MM.1S (cell line): Measurements from ENCODE around the gene PTP4A2.
"Not testable (repeated sequence)": the region's sequence is repeated elsewhere in the genome, so short reads cannot be mapped to it uniquely, and the experiment has no call there.

Experiments
- DNase-seq: peaks from one replicate; pipeline ENCODE4 v3.0.0-alpha.2; 2015
- H2AFZ ChIP-seq: fragments of 300-600 bp; sonication (generic); 2 replicates; pipeline ENCODE4 v1.6.0; 2016; ENCODE audit warnings: antibody characterized with exemption, low read length
- H3F3A ChIP-seq: fragments of 300-600 bp; sonication (generic); 2 replicates; pipeline ENCODE4 v1.6.1; 2016; ENCODE audit warnings: mild to moderate bottlenecking, antibody characterized with exemption, low read length, moderate library complexity, mixed read lengths; ENCODE audit not compliant: insufficient read depth
- H3K27ac ChIP-seq: fragments of 300-600 bp; sonication (generic); 2 replicates; pipeline ENCODE4 v1.5.1; 2016; ENCODE audit warnings: mild to moderate bottlenecking, low read length
- H3K27me3 ChIP-seq: fragments of 300-600 bp; sonication (generic); replicated peaks from 2 replicates; pipeline ENCODE4 v1.6.0; 2016; ENCODE audit warnings: low read length; ENCODE audit not compliant: insufficient read depth
- H3K36me3 ChIP-seq: fragments of 300-600 bp; sonication (generic); replicated peaks from 2 replicates; pipeline ENCODE4 v1.6.1; 2016; ENCODE audit warnings: mild to moderate bottlenecking, low read length, mixed read lengths; ENCODE audit not compliant: insufficient read depth
- H3K4me1 ChIP-seq: fragments of 300-600 bp; sonication (generic); 2 replicates; pipeline ENCODE4 v1.6.1; 2016; ENCODE audit warnings: low read length, mixed read lengths
- H3K4me2 ChIP-seq: fragments of 300-600 bp; sonication (generic); 2 replicates; pipeline ENCODE4 v1.6.0; 2016; ENCODE audit warnings: low read depth, low read length
- H3K4me3 ChIP-seq: fragments of 300-600 bp; sonication (generic); 2 replicates; pipeline ENCODE4 v1.5.1; 2016; ENCODE audit warnings: low read length, mixed read lengths
- H3K79me2 ChIP-seq: fragments of 300-600 bp; sonication (generic); 2 replicates; pipeline ENCODE4 v1.6.1; 2016; ENCODE audit warnings: mixed run types, low read length, mixed read lengths
- H3K9ac ChIP-seq: fragments of 300-600 bp; sonication (generic); 2 replicates; pipeline ENCODE4 v1.6.1; 2016; ENCODE audit warnings: low read length, mixed read lengths
- H3K9me2 ChIP-seq: fragments of 300-600 bp; sonication (generic); replicated peaks from 2 replicates; pipeline ENCODE4 v1.6.1; 2016; ENCODE audit warnings: mild to moderate bottlenecking, low read length, mixed read lengths; ENCODE audit not compliant: insufficient read depth
- H3K9me3 ChIP-seq: fragments of 300-600 bp; sonication (generic); replicated peaks from 2 replicates; pipeline ENCODE4 v1.6.1; 2016; ENCODE audit warnings: mild to moderate bottlenecking, low read length, mixed read lengths; ENCODE audit not compliant: insufficient read depth
- H4K20me1 ChIP-seq: fragments of 300-600 bp; sonication (generic); 2 replicates; pipeline ENCODE4 v1.6.1; 2016; ENCODE audit warnings: mild to moderate bottlenecking, low read length, moderate library complexity, mixed read lengths; ENCODE audit not compliant: insufficient read depth
- EZH2 ChIP-seq: fragments of 300-600 bp; sonication (generic); optimal IDR thresholded peaks from 2 replicates; pipeline ENCODE3; 2017; ENCODE audit warnings: low read depth, mild to moderate bottlenecking, antibody characterized with exemption, low read length, mixed read lengths
- EZH2phosphoT487 ChIP-seq: fragments of 300-600 bp; sonication (generic); IDR thresholded peaks from 2 replicates; pipeline ENCODE4 v1.6.1; 2018; ENCODE audit warnings: antibody characterized with exemption, low read length
- TF ChIP-seq, protein P1 (sequence below): fragments of 300-600 bp; sonication (generic); IDR thresholded peaks from 2 replicates; pipeline ENCODE4 v1.5.1; 2016; ENCODE audit warnings: antibody characterized with exemption, low read length, mixed read lengths

Gene PTP4A2

DNA sequence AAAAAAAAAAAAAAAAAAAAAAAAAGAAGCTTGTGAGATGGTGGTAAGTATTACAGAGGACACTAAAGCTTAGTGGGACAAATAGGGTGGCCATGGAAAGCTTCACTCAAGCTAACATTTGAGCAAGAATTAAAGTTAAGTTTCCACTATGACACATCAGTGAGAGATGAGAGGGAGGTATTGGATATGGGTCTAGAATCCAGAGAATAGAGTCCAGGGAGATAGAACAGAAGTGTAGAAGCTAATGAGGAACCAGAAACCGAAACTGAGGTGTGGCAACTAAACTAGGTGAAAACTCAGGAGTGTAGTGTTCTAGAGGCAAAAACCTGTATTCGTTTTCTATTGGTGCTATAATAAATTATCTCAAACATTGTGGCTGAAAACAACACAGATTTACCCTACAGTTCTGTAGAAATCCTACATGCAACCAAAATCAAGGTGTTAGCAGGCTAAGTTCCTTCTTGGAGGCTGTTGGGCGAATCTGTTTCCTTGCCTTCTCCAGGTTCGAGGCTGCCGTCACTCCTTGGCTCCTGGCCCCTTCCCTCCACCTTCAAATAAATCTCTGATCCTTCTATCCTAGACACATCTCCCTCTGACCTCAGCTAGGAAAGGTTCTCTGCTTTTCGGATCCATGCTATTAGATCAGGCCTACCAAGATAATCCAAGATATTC is 36.2 kb downstream of the PTP4A2 start:
- Histone ChIP-seq H3K79me2 (no peaks in the 10 kb centered on the region), H3K27me3 (no peaks in the 10 kb centered on the region), H3K4me1 (peaks cover 10% of the 10 kb centered on the region), H3K4me3 (no peak overlapping the region), H3K4me2 (peak overlapping the region; percentile 8; the same call in 1 of the 2 replicates), H2AFZ (no peak overlapping the region), H3F3A (peaks cover 9% of the 10 kb centered on the region), H3K9me2 (no peaks in the 10 kb centered on the region), H3K36me3 (peaks cover 2% of the 10 kb centered on the region; the same call in 1 of the 2 replicates), H4K20me1 (no peaks in the 10 kb centered on the region), H3K9me3 (no peaks in the 10 kb centered on the region), H3K27ac (peak overlapping the region; percentile 1; the same call in 1 of the 2 replicates), H3K9ac (no peak overlapping the region)
- TF ChIP-seq, protein P1, sequence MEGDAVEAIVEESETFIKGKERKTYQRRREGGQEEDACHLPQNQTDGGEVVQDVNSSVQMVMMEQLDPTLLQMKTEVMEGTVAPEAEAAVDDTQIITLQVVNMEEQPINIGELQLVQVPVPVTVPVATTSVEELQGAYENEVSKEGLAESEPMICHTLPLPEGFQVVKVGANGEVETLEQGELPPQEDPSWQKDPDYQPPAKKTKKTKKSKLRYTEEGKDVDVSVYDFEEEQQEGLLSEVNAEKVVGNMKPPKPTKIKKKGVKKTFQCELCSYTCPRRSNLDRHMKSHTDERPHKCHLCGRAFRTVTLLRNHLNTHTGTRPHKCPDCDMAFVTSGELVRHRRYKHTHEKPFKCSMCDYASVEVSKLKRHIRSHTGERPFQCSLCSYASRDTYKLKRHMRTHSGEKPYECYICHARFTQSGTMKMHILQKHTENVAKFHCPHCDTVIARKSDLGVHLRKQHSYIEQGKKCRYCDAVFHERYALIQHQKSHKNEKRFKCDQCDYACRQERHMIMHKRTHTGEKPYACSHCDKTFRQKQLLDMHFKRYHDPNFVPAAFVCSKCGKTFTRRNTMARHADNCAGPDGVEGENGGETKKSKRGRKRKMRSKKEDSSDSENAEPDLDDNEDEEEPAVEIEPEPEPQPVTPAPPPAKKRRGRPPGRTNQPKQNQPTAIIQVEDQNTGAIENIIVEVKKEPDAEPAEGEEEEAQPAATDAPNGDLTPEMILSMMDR: no peak
- TF ChIP-seq EZH2: no peak
- no peak for TF ChIP-seq EZH2phosphoT487
- DNase-seq: peak; percentile 43

DNA sequence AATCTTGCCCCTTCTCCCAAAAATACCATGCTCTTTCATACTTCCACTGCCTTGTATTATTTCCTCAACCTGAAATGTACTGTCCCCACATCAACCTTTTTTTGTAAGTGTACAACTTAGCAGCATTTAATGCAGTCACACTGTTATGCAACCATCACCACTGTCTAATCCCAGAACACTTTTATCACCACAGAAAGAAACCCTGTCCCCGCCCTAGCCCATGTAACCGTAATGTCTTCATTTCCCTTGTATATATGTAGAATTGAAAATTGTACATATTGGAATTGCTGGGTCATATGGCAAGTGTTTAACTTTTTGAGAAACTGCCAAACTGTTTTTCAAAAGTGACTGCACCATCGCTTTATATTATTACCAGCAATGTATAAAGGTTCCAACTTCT is 37.4 kb downstream of the PTP4A2 start:
- H3K4me3 ChIP-seq: no peak overlapping the region
- no peaks in the 10 kb centered on the region for H3K9me3 ChIP-seq
- no peaks in the 10 kb centered on the region for H3K79me2 ChIP-seq
- H3K36me3 ChIP-seq: no peaks in the 10 kb centered on the region; the same call in 1 of the 2 replicates
- no peaks in the 10 kb centered on the region for H3K27me3 ChIP-seq
- H3K9me2 ChIP-seq: no peaks in the 10 kb centered on the region
- DNase-seq: no peak
- H4K20me1 ChIP-seq: no peaks in the 10 kb centered on the region
- H3F3A ChIP-seq: peaks cover 9% of the 10 kb centered on the region
- H3K4me2 ChIP-seq: no peak overlapping the region
- no peak overlapping the region for H3K9ac ChIP-seq
- H3K4me1 ChIP-seq: peaks cover 10% of the 10 kb centered on the region
- H2AFZ ChIP-seq: no peak overlapping the region
- no peak for TF ChIP-seq EZH2phosphoT487
- no peak for TF ChIP-seq EZH2
- TF ChIP-seq, protein P1: no peak
- H3K27ac ChIP-seq: no peak overlapping the region

DNA sequence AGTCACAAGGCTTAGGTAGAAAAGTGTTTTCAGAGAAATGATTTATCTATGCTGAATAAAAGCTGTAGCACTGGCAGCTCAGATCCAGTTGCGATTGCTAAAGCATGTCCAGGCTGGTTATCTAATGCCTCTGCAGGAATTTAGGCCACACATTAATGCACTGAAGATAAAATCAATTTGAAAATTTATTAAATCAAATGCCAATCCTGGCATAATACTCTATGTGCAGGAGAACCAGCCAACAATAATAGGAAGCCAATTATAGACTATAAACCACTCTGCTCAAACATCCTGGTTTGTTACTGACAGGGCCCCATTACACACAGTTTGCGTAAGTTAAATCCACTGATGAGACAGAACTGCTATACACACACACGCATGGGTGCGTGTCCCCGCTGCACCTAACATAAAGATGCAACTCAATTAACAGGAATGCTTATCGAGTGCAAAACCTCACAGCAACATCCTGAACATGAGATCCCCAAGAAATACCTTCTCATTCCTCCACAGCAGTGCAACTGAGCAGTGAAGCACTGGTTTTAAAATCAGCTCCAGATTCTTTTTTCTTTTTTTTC is 40.6 kb downstream of the PTP4A2 start:
- H3K4me3 ChIP-seq: no peak overlapping the region
- no peak overlapping the region for H3K4me2 ChIP-seq
- DNase-seq: no peak

DNA sequence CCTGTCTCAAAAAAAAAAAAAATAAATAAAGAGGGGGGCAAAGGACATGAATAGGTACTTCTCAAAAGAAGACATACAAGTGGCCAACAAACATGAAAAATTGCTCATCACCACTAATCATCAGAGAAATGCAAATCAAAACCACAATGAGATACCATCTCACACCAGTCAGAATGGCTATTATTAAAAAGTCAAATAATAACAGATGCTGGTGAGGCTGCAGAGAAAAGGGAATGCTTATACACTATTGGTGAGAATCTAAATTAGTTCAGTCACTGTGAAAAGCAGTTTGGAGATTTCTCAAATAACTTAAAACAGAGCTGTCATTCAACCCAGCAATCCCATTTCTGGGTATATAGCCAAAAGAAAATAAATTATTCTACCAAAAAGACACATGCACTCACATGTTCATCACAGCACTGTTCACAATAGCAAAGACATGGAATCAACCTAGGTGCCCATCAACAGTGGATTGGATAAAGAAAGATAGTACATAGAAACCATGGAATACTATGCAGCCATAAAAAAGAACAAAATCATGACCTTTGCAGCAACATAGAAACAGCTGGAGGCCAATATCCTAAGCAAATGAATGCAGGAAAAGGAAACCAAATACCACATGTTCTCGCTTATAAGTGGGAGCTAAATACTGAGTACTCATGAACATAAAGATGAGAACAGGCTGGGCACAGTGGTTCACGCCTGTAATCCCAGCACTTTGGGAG is 42.5 kb downstream of the PTP4A2 start:
- H3K4me1 ChIP-seq, H3K4me2 ChIP-seq, H3K9me3 ChIP-seq, H4K20me1 ChIP-seq, H3K36me3 ChIP-seq, H3K9me2 ChIP-seq, H3K4me3 ChIP-seq, H3K79me2 ChIP-seq, H3K9ac ChIP-seq, H2AFZ ChIP-seq, H3F3A ChIP-seq, DNase-seq, H3K27ac ChIP-seq, H3K27me3 ChIP-seq: not testable (repeated sequence)

More for the DNA sequence above, 40.6 kb downstream of the PTP4A2 start:
- TF ChIP-seq EZH2phosphoT487: no peak
- TF ChIP-seq EZH2: no peak
- TF ChIP-seq, protein P1: no peak
- Histone ChIP-seq H3K4me1 (peaks cover 9% of the 10 kb centered on the region), H3K27me3 (no peaks in the 10 kb centered on the region), H4K20me1 (no peaks in the 10 kb centered on the region), H3K9me2 (no peaks in the 10 kb centered on the region), H2AFZ (no peak overlapping the region), H3K27ac (no peak overlapping the region), H3K79me2 (no peaks in the 10 kb centered on the region), H3K36me3 (no peaks in the 10 kb centered on the region; the same call in 1 of the 2 replicates), H3K9me3 (no peaks in the 10 kb centered on the region), H3F3A (peaks cover 9% of the 10 kb centered on the region), H3K9ac (no peak overlapping the region)
